Activated CD4-positive, alpha-beta T cell treated with anti-CD3 and anti-CD28 coated beads for 36 hours (primary cell): ENCODE data around the gene FRY. TPM values are rescaled to one million over a fixed set of nuclear protein-coding genes. Genes with fewer than 3 reads are reported as not detected.

ENCODE experiments used
- ATAC-seq: fragments of 200-7000 bp; cut with Tn5 transposase; one replicate; pipeline ENCODE4 v1.10.0; 2021; ENCODE audit warnings: mild to moderate bottlenecking, moderate library complexity
- CTCF ChIA-PET: fragments of 350-600 bp; sonication (Branson Sonifier 250); formaldehyde crosslinking; loops from one replicate; lab custom pipeline; 2021; ENCODE audit warnings: antibody characterized with exemption; lab: Charles Lee
- POLR2A ChIA-PET: fragments of 350-600 bp; sonication (Branson Sonifier 250); formaldehyde crosslinking; loops from one replicate; lab custom pipeline; 2021; ENCODE audit warnings: antibody characterized with exemption, inconsistent platforms; lab: Charles Lee
- DNase-seq: peaks from one replicate; pipeline ENCODE4 v3.0.0-alpha.2; 2020
- H3K27ac Mint-ChIP-seq: one replicate; pipeline ENCODE4 v1.8.0; 2021; ENCODE audit warnings: mixed read lengths
- H3K27me3 Mint-ChIP-seq: one replicate; pipeline ENCODE4 v1.8.0; 2021; ENCODE audit warnings: mixed read lengths
- H3K36me3 Mint-ChIP-seq: one replicate; pipeline ENCODE4 v1.8.0; 2021; ENCODE audit warnings: low read depth, mixed read lengths
- H3K4me1 Mint-ChIP-seq: one replicate; pipeline ENCODE4 v1.8.0; 2021; ENCODE audit warnings: mixed read lengths
- H3K4me3 Mint-ChIP-seq: one replicate; pipeline ENCODE4 v1.8.0; 2021; ENCODE audit warnings: mild to moderate bottlenecking, moderate library complexity, mixed read lengths
- H3K9me3 Mint-ChIP-seq: one replicate; pipeline ENCODE4 v1.8.0; 2021; ENCODE audit warnings: low read depth, mixed read lengths
- intact Hi-C, 2 experiments: fragments of 100-400 bp; cut with DNase I in 1 of 2; cut with micrococcal nuclease in 1 of 2; formaldehyde crosslinking; loops; one replicate each; pipeline versions ENCODE4 v1.14.2 to v1.15.1; 2022 to 2024; cut with DNase I, micrococcal nuclease
- total RNA-seq, 2 experiments: library from RNA; stranded (reverse); gene quantifications; one replicate each; pipeline ENCODE4 v1.2.3, GENCODE V29; 2021

The FRY gene
- total RNA-seq, 2 experiments from 2014 or later: 1.9 to 3.5 TPM

GRCh38 chr13:32016631-32017030 lies 14.9 kb upstream of the FRY start:
- Mint-ChIP-seq H3K27me3 (no peaks in the 10 kb centered on the region), H3K4me3 (no peak overlapping the region), H3K36me3 (no peaks in the 10 kb centered on the region), H3K4me1 (no peaks in the 10 kb centered on the region), H3K27ac (no peak overlapping the region), H3K9me3 (no peaks in the 10 kb centered on the region)
- no peak for ATAC-seq
- intact Hi-C loops: loop anchor here in 1 of 2 experiments (5.0 kb wide), 1 partner anchor 296 kb away; no protein-coding TSS in a partner anchor
- DNase-seq: no peak
- ChIA-PET POLR2A (no interaction called here), CTCF (interaction anchor here (0.7 kb wide), 1 partner anchor 148 kb away, joined by 3 read pairs; no protein-coding TSS in a partner anchor)

GRCh38 chr13:32017474-32017873 lies 14.1 kb upstream of the FRY start:
- ChIA-PET CTCF (interaction anchor here (0.9 to 1.0 kb wide), 2 partner anchors 13 to 107 kb away, joined by 3 to 5 read pairs; no protein-coding TSS in a partner anchor), POLR2A (no interaction called here)
- no peaks in the 10 kb centered on the region for H3K4me1 Mint-ChIP-seq
- no peak overlapping the region for H3K27ac Mint-ChIP-seq
- H3K9me3 Mint-ChIP-seq: no peaks in the 10 kb centered on the region
- no peak overlapping the region for H3K4me3 Mint-ChIP-seq
- intact Hi-C loops: loop anchor here in 1 of 2 experiments (5.0 kb wide), 1 partner anchor 295 kb away; no protein-coding TSS in a partner anchor
- DNase-seq: no peak
- ATAC-seq: no peak
- no peaks in the 10 kb centered on the region for H3K36me3 Mint-ChIP-seq
- no peaks in the 10 kb centered on the region for H3K27me3 Mint-ChIP-seq

- no peaks in the 10 kb centered on the region for H3K27me3 Mint-ChIP-seq
- H3K36me3 Mint-ChIP-seq: no peaks in the 10 kb centered on the region
- H3K4me1 Mint-ChIP-seq: no peaks in the 10 kb centered on the region
- no peak overlapping the region for H3K4me3 Mint-ChIP-seq
- ChIA-PET CTCF (interaction anchor here (0.6 to 1.0 kb wide), 3 partner anchors 12 to 47 kb away, joined by 3 to 5 read pairs (median 4); no protein-coding TSS in a partner anchor), POLR2A (no interaction called here)
- no peaks in the 10 kb centered on the region for H3K9me3 Mint-ChIP-seq
- no peak overlapping the region for H3K27ac Mint-ChIP-seq
- intact Hi-C loops: loop anchor here (1.0 to 10.0 kb wide), 5 partner anchors 105 to 562 kb away; no protein-coding TSS in a partner anchor
- ATAC-seq (peak; percentile 72), DNase-seq (peak; percentile 51)
These were observed 11.9 kb upstream of the FRY start for GRCh38 chr13:32019612-32020233.

GRCh38 chr13:32021785-32022184 lies 9.8 kb upstream of the FRY start:
- Mint-ChIP-seq H3K4me3 (no peak overlapping the region), H3K27me3 (no peaks in the 10 kb centered on the region), H3K4me1 (no peaks in the 10 kb centered on the region), H3K27ac (no peak overlapping the region), H3K36me3 (no peaks in the 10 kb centered on the region), H3K9me3 (no peaks in the 10 kb centered on the region)
- DNase-seq (no peak), ATAC-seq (no peak)
- ChIA-PET POLR2A (no interaction called here), CTCF (no interaction called here)
- intact Hi-C loops: loop anchor here in 1 of 2 experiments (10.0 kb wide), 2 partner anchors 107 to 123 kb away; no protein-coding TSS in a partner anchor

GRCh38 chr13:32022311-32022710 lies 9.3 kb upstream of the FRY start:
- intact Hi-C loops: loop anchor here in 1 of 2 experiments (10.0 kb wide), 2 partner anchors 108 to 122 kb away; no protein-coding TSS in a partner anchor
- DNase-seq (no peak), ATAC-seq (no peak)
- ChIA-PET POLR2A (no interaction called here), CTCF (interaction anchor here (0.5 to 1.1 kb wide), 3 partner anchors 60 to 975 kb away, joined by 3 to 5 read pairs (median 4); no protein-coding TSS in a partner anchor)
- H3K4me1 Mint-ChIP-seq: no peaks in the 10 kb centered on the region
- H3K27me3 Mint-ChIP-seq: no peaks in the 10 kb centered on the region
- no peak overlapping the region for H3K27ac Mint-ChIP-seq
- no peaks in the 10 kb centered on the region for H3K9me3 Mint-ChIP-seq
- H3K4me3 Mint-ChIP-seq: no peak overlapping the region
- H3K36me3 Mint-ChIP-seq: no peaks in the 10 kb centered on the region

GRCh38 chr13:32023096-32023495 lies 8.5 kb upstream of the FRY start:
- no peaks in the 10 kb centered on the region for H3K27me3 Mint-ChIP-seq
- no peaks in the 10 kb centered on the region for H3K4me1 Mint-ChIP-seq
- ChIA-PET POLR2A (no interaction called here), CTCF (interaction anchor here (1.1 kb wide), 1 partner anchor 113 kb away, joined by 5 read pairs; no protein-coding TSS in a partner anchor)
- DNase-seq (no peak), ATAC-seq (no peak)
- no peak overlapping the region for H3K4me3 Mint-ChIP-seq
- no peak overlapping the region for H3K27ac Mint-ChIP-seq
- intact Hi-C loops: loop anchor here in 1 of 2 experiments (10.0 kb wide), 2 partner anchors 108 to 122 kb away; no protein-coding TSS in a partner anchor
- no peaks in the 10 kb centered on the region for H3K9me3 Mint-ChIP-seq
- no peaks in the 10 kb centered on the region for H3K36me3 Mint-ChIP-seq

GRCh38 chr13:32023698-32024097 lies 7.9 kb upstream of the FRY start:
- H3K9me3 Mint-ChIP-seq: no peaks in the 10 kb centered on the region
- no peaks in the 10 kb centered on the region for H3K36me3 Mint-ChIP-seq
- ChIA-PET CTCF (no interaction called here), POLR2A (no interaction called here)
- H3K4me3 Mint-ChIP-seq: no peak overlapping the region
- intact Hi-C loops: loop anchor here in 1 of 2 experiments (10.0 kb wide), 2 partner anchors 109 to 121 kb away; no protein-coding TSS in a partner anchor
- no peaks in the 10 kb centered on the region for H3K4me1 Mint-ChIP-seq
- H3K27ac Mint-ChIP-seq: no peak overlapping the region
- no peak for ATAC-seq
- no peaks in the 10 kb centered on the region for H3K27me3 Mint-ChIP-seq
- DNase-seq: no peak

- Mint-ChIP-seq H3K9me3 (no peaks in the 10 kb centered on the region), H3K4me3 (no peak overlapping the region), H3K27ac (no peak overlapping the region), H3K27me3 (no peaks in the 10 kb centered on the region), H3K36me3 (no peaks in the 10 kb centered on the region), H3K4me1 (no peaks in the 10 kb centered on the region)
- ChIA-PET CTCF (interaction anchor here (0.6 kb wide), 1 partner anchor 115 kb away, joined by 3 read pairs; no protein-coding TSS in a partner anchor), POLR2A (no interaction called here)
- DNase-seq (no peak), ATAC-seq (no peak)
- intact Hi-C loops: loop anchor here in 1 of 2 experiments (10.0 kb wide), 2 partner anchors 110 to 120 kb away; no protein-coding TSS in a partner anchor
These were observed 6.8 kb upstream of the FRY start for GRCh38 chr13:32024750-32025149.

- Mint-ChIP-seq H3K9me3 (no peaks in the 10 kb centered on the region), H3K4me1 (peaks cover 3% of the 10 kb centered on the region), H3K27ac (no peak overlapping the region), H3K4me3 (no peak overlapping the region), H3K36me3 (no peaks in the 10 kb centered on the region), H3K27me3 (no peaks in the 10 kb centered on the region)
- POLR2A ChIA-PET: no interaction called here
- DNase-seq (no peak), ATAC-seq (no peak)
- intact Hi-C loops: loop anchor here in 1 of 2 experiments (10.0 kb wide), 2 partner anchors 111 to 119 kb away; no protein-coding TSS in a partner anchor
- CTCF ChIA-PET: no interaction called here
These were observed 5.8 kb upstream of the FRY start for GRCh38 chr13:32025730-32026129.

GRCh38 chr13:32026623-32027022 lies 5.0 kb upstream of the FRY start:
- Mint-ChIP-seq H3K27ac (no peak overlapping the region), H3K27me3 (no peaks in the 10 kb centered on the region), H3K36me3 (no peaks in the 10 kb centered on the region), H3K4me3 (no peak overlapping the region), H3K4me1 (peaks cover 5% of the 10 kb centered on the region), H3K9me3 (no peaks in the 10 kb centered on the region)
- no peak for DNase-seq
- no peak for ATAC-seq
- ChIA-PET CTCF (interaction anchor here (0.6 kb wide), 1 partner anchor 18 kb away, joined by 3 read pairs; no protein-coding TSS in a partner anchor), POLR2A (no interaction called here)
- intact Hi-C loops: loop anchor here in 1 of 2 experiments (10.0 kb wide), 2 partner anchors 112 to 118 kb away; no protein-coding TSS in a partner anchor

- ATAC-seq (no peak), DNase-seq (no peak)
- intact Hi-C loops: loop anchor here in 1 of 2 experiments (10.0 kb wide), 2 partner anchors 114 to 116 kb away; no protein-coding TSS in a partner anchor
- Mint-ChIP-seq H3K36me3 (no peaks in the 10 kb centered on the region), H3K4me1 (peaks cover 20% of the 10 kb centered on the region), H3K4me3 (no peak overlapping the region), H3K9me3 (no peaks in the 10 kb centered on the region), H3K27ac (no peak overlapping the region), H3K27me3 (no peaks in the 10 kb centered on the region)
- POLR2A ChIA-PET: no interaction called here
- CTCF ChIA-PET: interaction anchor here (1.4 kb wide), 1 partner anchor 21 kb away, joined by 3 read pairs; no protein-coding TSS in a partner anchor
These were observed 2.9 kb upstream of the FRY start for GRCh38 chr13:32028711-32029110.
